H1 (cell line): ENCODE results near the gene CACNA1C.

Experiments
- CBX5 ChIP-seq: fragments of 300-800, 300-1000 bp; sonication (generic); IDR thresholded peaks from 2 replicates; pipeline ENCODE4 v1.7.1; 2016; ENCODE audit warnings: antibody characterized with exemption, low read length, low read depth
- CTCF ChIP-seq, 3 experiments: IDR thresholded peaks; 1 replicate in 2 of 3; 2 replicates in 1 of 3; pipeline versions ENCODE4 v1.5.1 to v1.6.1; 2011; ENCODE audit warnings: low read length in 3 of 3, mild to moderate bottlenecking in 3 of 3, inconsistent platforms in 2 of 3, low read depth in 1 of 3, moderate library complexity in 1 of 3; ENCODE audit not compliant: insufficient read depth in 1 of 3; ENCODE audit errors: control extremely low read depth in 1 of 3
- SIRT6 ChIP-seq: IDR thresholded peaks from one replicate; pipeline ENCODE4 v1.7.1; 2012; ENCODE audit warnings: low read length, inconsistent platforms

- TF ChIP-seq SIRT6 (no peak), CTCF (IDR thresholded peaks at IDR 0.05; ENCODE audit: control extremely low read depth in 1 of 3, insufficient read depth in 1 of 3, low read depth in 1 of 3, low read length in 3 of 3) (no peak), CBX5 (no peak)
Observed at GRCh38 chr12:2507814-2508213, 455.0 kb downstream of the CACNA1C start.
